Gastroesophageal sphincter (tissue), 4 donors: ENCODE results near the gene HOXD8. TPM values are rescaled to one million over a fixed set of nuclear protein-coding genes. Genes with fewer than 3 reads are reported as not detected.

Experiments
- ATAC-seq: fragments of 150-250 bp; one replicate; pipeline ENCODE4 v1.9.1; 2016; ENCODE audit warnings: mild to moderate bottlenecking, moderate library complexity
- H3K27ac ChIP-seq, 4 donors: fragments of 200-600 bp; sonication (generic) in 3 of 4; 1 replicate in 3 of 4; 2 replicates in 1 of 4; pipeline ENCODE4 v1.5.1; 2016 to 2019
- H3K27me3 ChIP-seq: fragments of 200-600 bp; sonication (generic); one replicate; pipeline ENCODE4 v1.5.1; 2019
- H3K36me3 ChIP-seq, 2 donors: fragments of 200-600 bp; sonication (generic); one replicate each; pipeline ENCODE4 v1.5.1; 2019; ENCODE audit warnings: control low read depth in 1 of 2
- H3K4me1 ChIP-seq, 3 donors: fragments of 200-600 bp; sonication (generic); 1 replicate in 2 of 3; 2 replicates in 1 of 3; pipeline ENCODE4 v1.5.1; 2016 to 2019; ENCODE audit warnings: control low read depth in 2 of 3
- H3K4me3 ChIP-seq, 2 donors: fragments of 200-600 bp; sonication (generic); one replicate each; pipeline ENCODE4 v1.5.1; 2019; ENCODE audit warnings: mild to moderate bottlenecking in 1 of 2, moderate library complexity in 1 of 2
- H3K9me3 ChIP-seq, 3 donors: fragments of 200-600 bp; sonication (generic); one replicate each; pipeline ENCODE4 v1.5.1; 2017 to 2019; ENCODE audit warnings: control low read depth in 2 of 3
- EP300 ChIP-seq: sonication (generic); formaldehyde crosslinking; IDR thresholded peaks from one replicate; pipeline ENCODE4 v1.6.1; 2017; ENCODE audit warnings: antibody characterized with exemption, mild to moderate bottlenecking
- POLR2A ChIP-seq, 2 donors: fragments of 450-650 bp; IDR thresholded peaks; one replicate each; pipeline ENCODE4 v1.6.1; 2017; ENCODE audit warnings: antibody characterized with exemption in 2 of 2, mild to moderate bottlenecking in 2 of 2, moderate library complexity in 1 of 2
- POLR2AphosphoS5 ChIP-seq: sonication (generic); formaldehyde crosslinking; IDR thresholded peaks from one replicate; pipeline ENCODE4 v1.6.1; 2017; ENCODE audit warnings: antibody characterized with exemption
- WGBS, 2 donors: methylation state at CpG; one replicate each; pipeline ENCODE4 v1.1.5; 2018; ENCODE audit warnings: low coverage in 1 of 2; 5-methylcytosine and 5-hydroxymethylcytosine counted together
- total RNA-seq, 4 donors: library from RNA; depleted of rRNA; stranded (reverse); fragments of >200 nt; gene quantifications; one replicate each; pipeline ENCODE4 v1.1.0, GENCODE V29; 2016
- TF ChIP-seq, protein P1 (sequence below), 4 experiments: fragments of 200-600 bp in 2 of 4; fragments of 450-650 bp in 2 of 4; sonication (generic) in 1 of 4; IDR thresholded peaks; one replicate each; pipeline ENCODE4 v1.5.1; 2017 to 2019; ENCODE audit warnings: antibody characterized with exemption in 4 of 4, mild to moderate bottlenecking in 2 of 4, moderate library complexity in 2 of 4

HOXD8 gene
- total RNA-seq, 4 donors from 2014 or later = 2.3 to 6.9 (median 3.4) TPM

DNA sequence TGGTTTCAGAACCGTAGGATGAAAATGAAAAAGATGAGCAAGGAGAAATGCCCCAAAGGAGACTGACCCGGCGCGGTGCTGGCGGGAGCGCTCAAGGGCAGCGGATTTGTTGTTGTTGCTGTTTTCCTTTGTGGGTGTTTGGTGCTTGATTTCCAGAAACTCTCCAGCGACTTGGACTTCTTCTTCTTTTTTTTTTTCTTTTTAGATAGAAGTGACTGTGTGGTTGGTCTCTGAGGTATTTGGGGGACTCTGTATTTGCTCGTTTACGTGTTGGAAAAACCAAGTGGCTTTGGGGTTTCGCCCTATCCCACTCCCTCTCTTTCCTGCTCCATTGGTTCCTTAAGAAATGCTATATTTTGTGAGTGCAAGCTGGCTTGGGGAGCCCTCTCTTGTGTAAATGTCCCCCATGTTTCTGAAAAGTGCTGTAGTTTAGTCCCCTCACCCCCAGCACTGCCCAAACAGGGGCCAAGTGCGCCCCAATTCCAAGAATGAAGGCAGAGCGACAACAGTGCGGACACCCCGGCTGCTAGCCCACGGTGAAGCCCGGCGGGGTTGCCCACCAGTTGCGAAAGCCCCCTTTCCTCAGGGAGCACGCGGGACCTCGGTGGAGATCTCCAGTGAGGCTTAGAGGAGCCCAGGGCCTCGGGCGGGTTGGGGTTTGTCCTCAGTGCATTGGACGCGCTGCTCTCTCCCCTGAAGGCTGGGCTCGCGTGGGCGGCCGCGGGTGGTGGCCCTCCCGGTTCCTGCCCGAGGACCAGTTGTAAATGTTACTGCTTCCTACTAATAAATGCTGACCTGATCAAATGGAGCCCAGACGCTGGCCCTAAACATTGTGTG lies 5.2 kb upstream of the HOXD8 start:
- 17 to 20% methylated on average over 12 to 13 of the region's 34 CpGs for WGBS, 2 donors
- TF ChIP-seq POLR2A (IDR thresholded peaks at IDR 0.05) (no peak), EP300 (no peak), POLR2AphosphoS5 (no peak)
- TF ChIP-seq, protein P1, sequence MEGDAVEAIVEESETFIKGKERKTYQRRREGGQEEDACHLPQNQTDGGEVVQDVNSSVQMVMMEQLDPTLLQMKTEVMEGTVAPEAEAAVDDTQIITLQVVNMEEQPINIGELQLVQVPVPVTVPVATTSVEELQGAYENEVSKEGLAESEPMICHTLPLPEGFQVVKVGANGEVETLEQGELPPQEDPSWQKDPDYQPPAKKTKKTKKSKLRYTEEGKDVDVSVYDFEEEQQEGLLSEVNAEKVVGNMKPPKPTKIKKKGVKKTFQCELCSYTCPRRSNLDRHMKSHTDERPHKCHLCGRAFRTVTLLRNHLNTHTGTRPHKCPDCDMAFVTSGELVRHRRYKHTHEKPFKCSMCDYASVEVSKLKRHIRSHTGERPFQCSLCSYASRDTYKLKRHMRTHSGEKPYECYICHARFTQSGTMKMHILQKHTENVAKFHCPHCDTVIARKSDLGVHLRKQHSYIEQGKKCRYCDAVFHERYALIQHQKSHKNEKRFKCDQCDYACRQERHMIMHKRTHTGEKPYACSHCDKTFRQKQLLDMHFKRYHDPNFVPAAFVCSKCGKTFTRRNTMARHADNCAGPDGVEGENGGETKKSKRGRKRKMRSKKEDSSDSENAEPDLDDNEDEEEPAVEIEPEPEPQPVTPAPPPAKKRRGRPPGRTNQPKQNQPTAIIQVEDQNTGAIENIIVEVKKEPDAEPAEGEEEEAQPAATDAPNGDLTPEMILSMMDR (IDR thresholded peaks at IDR 0.05) = no peak
- peak overlapping the region in 1 of 2 donors; percentile 54 for H3K4me3 ChIP-seq
- H3K4me1 ChIP-seq = peaks cover 0 to 51% (median 15%) of the 10 kb centered on the region in 3 donors
- H3K36me3 ChIP-seq = no peaks in the 10 kb centered on the region
- H3K27me3 ChIP-seq = peaks cover 100% of the 10 kb centered on the region
- no peaks in the 10 kb centered on the region for H3K9me3 ChIP-seq
- ATAC-seq = no peak
- H3K27ac ChIP-seq = no peak overlapping the region

DNA sequence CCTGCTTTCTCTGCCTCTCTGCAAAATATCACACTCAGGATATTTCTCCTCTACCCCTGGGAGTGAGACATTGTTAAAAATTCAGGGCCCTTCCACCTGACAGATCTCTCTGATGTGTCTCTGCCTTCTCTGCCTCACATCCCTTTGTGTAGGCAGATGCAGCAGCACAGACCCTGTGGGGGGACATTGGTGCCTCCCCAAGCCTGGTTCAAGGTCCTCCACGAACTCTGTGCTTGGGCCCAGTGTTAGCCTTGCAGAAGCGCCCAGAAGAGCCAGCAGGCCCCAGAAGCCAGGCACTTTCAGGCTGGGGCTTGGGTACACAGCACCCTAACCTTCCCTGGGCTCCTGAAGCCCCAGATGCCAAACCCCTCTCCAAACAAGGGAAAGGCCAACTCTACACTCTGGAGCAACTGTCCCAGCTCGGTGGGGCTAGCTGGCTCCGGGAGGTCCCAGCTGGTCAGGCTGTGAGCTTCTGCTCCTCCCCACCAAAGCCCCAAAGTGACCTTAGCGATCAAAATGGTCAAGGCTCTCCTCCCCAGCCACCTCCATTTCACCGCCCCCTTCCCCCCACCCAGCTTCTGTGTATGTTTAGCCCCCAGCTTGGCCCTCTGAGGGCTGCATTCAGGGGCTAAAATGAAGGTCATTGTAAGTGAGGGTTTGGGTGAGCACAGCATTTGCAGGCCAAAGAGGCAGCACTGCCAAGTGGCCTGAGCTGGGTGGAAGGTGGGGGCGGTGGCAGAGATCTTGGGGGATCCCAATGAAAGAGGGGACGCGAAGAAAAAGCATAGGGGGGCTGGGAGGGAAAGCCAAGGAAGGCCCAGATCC lies 4.3 kb upstream of the HOXD8 start:
- Histone ChIP-seq H3K27ac (no peak overlapping the region), H3K27me3 (peaks cover 100% of the 10 kb centered on the region), H3K4me3 (no peak overlapping the region), H3K36me3 (no peaks in the 10 kb centered on the region), H3K9me3 (no peaks in the 10 kb centered on the region), H3K4me1 (peaks cover 0 to 59% (median 19%) of the 10 kb centered on the region in 3 donors)
- WGBS, 2 donors = 0 to 21% methylated on average over 2 to 3 of the region's 9 CpGs
- ATAC-seq = no peak
- TF ChIP-seq EP300 = no peak
- no peak for TF ChIP-seq POLR2AphosphoS5
- TF ChIP-seq, protein P1 (IDR thresholded peaks at IDR 0.05) = no peak
- no peak for TF ChIP-seq POLR2A (IDR thresholded peaks at IDR 0.05)

DNA sequence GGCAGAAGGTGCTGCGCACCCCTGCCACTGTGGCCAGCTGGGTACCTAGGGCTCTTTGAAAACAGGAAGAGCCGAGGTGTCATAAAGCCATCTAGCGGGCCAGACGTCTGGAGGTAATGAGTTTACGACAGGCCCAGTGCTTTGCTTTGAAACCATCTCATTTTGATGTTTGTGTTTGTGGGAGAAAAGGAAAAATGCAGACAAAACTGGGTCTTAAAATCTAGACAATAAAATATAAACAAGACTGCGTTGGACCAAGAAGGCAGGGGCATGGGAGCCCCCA lies 3.8 kb upstream of the HOXD8 start:
- no peaks in the 10 kb centered on the region for H3K9me3 ChIP-seq
- no peak for TF ChIP-seq POLR2AphosphoS5
- TF ChIP-seq, protein P1 (IDR thresholded peaks at IDR 0.05) = no peak
- H3K27me3 ChIP-seq = peaks cover 100% of the 10 kb centered on the region
- no peak overlapping the region for H3K4me3 ChIP-seq
- H3K4me1 ChIP-seq = peaks cover 0 to 65% (median 22%) of the 10 kb centered on the region in 3 donors
- no peak for ATAC-seq
- H3K36me3 ChIP-seq = no peaks in the 10 kb centered on the region
- 13 to 27% methylated on average over 3 to 6 of the region's 6 CpGs for WGBS, 2 donors
- no peak overlapping the region for H3K27ac ChIP-seq

DNA sequence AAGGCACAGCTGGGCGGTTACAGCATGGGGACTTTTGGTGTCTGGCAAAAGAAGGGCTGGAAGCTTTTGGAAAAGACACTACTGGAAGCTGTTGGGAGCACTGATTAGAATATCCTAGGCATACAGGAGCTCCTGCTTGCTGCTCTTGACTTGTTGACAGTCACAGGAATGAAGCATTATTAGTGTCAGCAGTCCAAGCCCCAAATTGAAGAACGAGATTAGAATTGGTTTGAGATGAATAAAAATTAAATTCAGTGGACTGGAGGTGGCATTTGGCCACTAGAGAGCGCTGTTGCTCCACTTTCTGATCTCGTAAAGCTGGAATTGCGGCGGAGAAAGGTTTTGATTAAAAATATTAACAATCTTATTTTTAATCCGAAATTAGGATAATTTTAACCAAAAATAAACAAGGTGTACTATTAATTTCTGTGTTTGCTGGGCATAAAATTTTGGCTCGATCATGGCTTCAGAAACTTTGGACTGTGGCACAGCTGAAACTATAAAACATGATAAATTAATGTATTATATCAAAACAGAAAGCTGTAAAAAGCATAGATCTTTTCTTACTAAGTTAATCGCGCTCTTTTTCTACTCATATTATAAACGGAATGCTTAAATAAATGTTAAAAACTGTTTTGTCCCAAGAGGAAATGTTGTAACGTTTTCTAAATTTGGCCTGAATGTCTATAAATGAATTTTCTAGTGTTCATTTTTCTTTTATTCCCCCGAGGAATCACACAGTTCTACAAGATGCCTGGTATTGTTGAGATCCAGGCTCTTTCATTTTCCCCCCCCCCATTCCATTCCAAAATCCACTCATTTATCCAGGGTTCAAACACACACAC lies 2.4 kb upstream of the HOXD8 start:
- Histone ChIP-seq H3K4me3 (no peak overlapping the region), H3K36me3 (no peaks in the 10 kb centered on the region), H3K27me3 (peaks cover 100% of the 10 kb centered on the region), H3K27ac (no peak overlapping the region), H3K9me3 (no peaks in the 10 kb centered on the region), H3K4me1 (peaks cover 0 to 60% (median 21%) of the 10 kb centered on the region in 3 donors)
- ATAC-seq = no peak
- WGBS, 2 donors = 2% methylated on average over 13 of the region's 13 CpGs
- TF ChIP-seq, protein P1 (IDR thresholded peaks at IDR 0.05) = peak in 3 of 4 experiments; percentile 82 to 91 (median 83)
- TF ChIP-seq POLR2A (IDR thresholded peaks at IDR 0.05) = no peak
